Uterus (tissue), 2 donors: Measurements from ENCODE around the gene MSMP.

Experiments used
- CTCF ChIP-seq, 4 experiments: fragments of 200-600 bp in 2 of 4; fragments of 450-650 bp in 2 of 4; sonication (generic) in 2 of 4; IDR thresholded peaks; one replicate each; pipeline ENCODE4 v1.5.1; 2016 to 2019; ENCODE audit warnings: antibody characterized with exemption in 4 of 4, mild to moderate bottlenecking in 2 of 4, moderate library complexity in 1 of 4
- POLR2A ChIP-seq, 2 donors: fragments of 450-650 bp; IDR thresholded peaks; one replicate each; pipeline ENCODE4 v1.6.1; 2016; ENCODE audit warnings: antibody characterized with exemption in 2 of 2, mild to moderate bottlenecking in 1 of 2, moderate library complexity in 1 of 2

DNA sequence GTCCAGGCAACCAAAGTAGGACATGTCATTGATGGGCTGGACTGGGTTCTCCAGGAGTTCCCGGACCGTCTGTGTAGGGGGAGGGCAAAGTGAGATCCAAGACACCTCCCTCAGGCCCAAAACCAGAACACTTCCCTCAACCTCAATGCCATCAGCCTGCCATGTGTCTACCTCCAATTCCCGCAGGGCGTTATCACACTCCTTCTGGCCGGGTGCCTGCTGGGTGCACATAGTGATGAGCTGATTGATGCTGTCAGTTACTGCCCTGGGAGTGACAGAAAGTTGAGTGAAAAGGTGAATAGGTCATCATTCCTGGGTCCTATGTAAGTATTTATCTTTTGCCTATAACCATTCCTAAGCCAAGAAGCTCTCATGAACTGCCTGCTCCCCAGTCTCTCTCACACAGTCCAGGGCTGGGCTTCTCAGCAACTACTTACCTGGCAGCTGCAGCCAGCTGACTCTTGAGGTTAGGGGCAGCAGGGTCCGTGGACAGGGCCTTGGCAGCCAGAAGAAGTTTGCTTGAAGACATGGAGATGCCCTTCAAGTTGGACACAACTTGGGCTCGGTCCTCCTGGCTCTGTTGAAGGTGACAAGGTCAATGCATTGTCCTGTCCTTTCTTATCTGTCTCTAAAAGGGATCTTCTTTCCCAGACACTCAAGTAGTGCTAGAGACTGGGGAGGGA, 43.1 kb downstream of the MSMP start:
- no peak for TF ChIP-seq POLR2A (IDR thresholded peaks at IDR 0.05)
- TF ChIP-seq CTCF (IDR thresholded peaks at IDR 0.05) = no peak
